ENCODE data around the gene COBL.

Gene COBL

DNA sequence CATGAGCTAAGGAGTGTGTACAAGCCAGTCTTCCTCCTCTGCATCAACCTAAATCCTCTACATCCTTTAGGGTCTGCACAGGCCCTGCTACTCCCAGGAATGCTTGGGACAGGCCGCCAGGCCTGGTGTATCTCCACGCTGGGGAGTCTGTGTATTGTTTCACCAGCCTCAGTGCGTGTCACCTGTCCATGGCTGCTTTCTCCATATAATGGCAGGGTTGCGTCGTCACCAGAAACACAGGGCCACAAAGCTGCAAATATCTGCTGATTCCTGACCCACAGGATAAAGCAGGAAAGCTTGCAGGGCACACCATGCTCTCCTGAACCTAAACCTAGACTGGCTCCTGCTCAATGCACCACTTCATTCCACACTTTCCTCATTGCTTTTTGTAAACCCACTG is 45.6 kb downstream of the COBL start:
- DNase-seq, result no peak

DNA sequence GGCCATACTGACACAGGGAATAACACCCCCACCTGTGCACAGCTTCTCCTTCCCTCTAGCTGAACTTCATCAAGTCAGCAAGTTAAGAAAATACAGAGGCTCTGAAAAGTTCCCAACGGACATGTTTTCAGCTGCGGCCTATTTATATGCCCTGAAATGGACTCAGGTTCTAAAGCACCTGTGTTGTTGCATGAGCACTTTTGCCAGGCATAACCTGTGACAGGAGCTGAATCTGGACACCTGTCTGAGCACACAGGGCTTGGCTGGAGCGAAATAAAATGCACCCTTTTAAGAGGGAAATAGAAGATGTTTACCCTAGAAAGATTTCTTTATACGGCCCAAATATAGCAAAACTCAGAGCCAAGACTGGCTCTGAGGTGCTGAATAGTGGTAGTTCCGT is 46.7 kb downstream of the COBL start:
- DNase-seq, result no peak

DNA sequence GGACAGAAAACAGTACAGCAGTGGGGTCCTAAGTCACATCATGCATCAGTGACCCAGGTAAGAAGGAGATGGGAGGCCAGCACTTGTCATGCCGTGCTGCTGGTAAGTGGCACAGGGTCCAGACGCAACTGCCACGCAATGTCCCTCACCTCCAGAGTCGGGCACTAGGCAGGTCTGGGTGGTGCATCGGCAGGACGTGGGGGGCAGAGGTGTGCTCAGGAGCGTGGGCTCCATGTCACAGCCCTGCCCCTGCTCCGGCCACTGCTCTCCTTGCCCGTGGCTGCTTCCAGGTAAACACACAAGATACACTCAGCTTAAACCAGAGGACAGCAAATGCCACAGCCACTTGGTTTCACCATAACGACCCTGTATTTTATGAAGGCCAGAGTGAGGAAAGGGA is 47.3 kb downstream of the COBL start:
- DNase-seq, result no peak

DNA sequence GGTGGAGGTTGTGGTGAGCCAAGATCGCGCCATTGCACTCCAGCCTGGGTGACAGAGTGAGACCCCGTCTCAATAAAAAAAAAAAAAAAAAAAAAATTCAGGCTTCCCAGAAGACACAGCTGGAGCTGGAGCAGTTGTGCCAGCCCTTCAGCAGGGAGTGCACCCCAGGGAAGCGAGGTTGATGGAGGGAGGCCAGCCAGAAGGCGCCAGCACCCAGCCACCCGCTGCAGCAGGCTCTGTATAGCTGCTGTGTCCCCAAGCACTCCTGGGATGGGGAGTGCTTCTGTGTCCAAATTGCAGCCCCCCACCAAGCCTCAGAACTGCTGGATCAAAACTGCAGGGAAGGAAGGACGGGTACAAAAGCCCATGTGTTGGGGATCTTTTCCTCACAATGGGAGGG is 47.8 kb downstream of the COBL start:
- DNase-seq, result no peak

DNA sequence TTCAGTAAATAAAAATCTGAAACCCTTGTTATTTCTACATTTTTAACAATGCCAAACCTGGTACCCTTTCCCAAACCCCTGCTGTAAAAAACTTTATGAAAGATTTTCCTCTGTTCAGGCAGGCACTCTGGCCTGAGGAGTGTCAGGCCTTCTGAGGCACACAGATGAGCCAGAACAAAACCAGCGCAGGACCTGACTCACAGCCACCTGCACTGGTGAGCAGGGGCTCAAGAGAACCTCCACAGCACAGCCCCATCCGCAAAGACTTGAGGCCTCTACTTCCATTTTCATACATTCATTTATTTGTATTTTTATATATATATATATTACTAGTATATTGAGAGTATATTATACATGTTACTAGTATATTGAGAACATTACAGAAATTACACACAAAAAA is 49.4 kb downstream of the COBL start:
- DNase-seq, result no peak

DNA sequence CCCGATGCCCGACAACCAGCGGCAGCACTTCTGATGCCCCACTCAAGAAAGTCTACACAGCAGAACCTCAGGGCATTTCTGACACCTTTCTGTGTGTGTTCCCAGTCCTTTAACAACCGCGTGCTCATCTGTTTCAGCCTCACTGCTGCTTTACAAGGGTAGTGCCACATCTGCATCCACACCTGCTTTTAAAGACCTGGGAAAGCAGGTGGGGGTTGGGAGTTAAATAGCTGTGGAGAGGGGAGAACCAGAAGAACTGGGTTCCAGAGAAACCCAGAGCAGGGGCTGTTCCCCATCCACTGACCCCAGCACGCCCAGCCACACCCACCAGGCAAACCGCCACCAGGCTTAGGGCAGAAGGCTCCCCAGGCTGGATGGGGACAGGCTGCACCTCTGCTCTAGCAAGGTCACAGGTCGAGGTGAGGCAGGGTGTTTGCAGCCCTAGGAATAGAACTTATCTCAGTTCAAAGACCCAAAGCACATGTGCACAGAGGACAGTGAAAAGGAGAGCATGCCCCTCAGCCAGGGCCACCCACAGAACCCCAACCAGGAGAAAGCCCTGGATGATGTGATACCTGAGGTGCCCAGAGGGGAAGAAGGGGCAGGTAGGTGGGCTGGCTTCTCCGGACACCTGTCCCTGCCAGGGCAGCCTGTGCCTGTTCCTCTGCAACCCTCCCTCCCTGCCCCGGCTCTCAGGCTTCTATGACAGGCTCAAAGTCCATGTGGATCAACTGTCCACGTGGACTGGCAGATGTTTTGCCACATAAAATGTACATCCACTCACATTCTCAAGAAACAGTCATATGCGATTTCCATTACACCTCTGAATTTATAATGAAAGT is 51.3 kb downstream of the COBL start:
- no peak for DNase-seq

DNA sequence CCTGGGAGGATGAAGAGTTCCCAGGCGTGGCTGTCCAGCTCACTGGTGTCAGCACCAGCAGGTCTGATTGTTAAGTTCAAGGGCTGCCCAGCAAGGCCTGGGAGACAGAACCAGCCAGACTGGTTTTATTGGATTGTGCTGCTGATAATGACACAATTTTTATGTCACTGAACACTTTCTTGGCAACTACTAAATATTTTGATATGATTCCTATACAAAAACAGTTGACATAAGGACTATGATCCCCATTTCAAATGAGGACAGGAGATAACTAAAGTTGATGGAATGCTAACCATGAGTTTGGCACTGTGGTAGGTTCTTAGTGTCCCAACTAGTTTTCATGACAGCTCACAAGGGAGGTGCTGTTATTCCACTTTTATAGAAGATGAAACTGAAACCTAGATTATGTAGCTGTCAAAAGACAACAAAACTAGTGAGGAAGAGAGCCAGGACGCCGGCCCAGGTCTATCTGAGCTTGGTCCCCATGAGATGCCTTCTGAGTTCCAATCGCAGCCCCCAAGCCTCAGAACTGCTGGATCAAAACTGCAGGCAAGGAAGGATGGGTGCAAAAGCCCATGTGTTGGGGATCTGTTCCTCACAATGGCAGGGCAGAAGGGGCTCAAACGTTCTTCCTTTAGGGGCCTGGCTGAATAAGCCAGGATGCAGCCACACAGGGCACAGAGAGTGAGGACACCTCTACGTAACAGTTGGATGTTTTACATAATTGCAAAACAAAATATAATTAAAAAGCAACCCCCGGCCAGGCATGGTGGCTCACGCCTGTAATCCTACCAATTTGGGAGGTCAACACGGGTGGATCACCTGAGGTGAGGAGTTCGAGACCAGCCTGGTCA is 52.8 kb downstream of the COBL start:
- DNase-seq, result no peak

DNA sequence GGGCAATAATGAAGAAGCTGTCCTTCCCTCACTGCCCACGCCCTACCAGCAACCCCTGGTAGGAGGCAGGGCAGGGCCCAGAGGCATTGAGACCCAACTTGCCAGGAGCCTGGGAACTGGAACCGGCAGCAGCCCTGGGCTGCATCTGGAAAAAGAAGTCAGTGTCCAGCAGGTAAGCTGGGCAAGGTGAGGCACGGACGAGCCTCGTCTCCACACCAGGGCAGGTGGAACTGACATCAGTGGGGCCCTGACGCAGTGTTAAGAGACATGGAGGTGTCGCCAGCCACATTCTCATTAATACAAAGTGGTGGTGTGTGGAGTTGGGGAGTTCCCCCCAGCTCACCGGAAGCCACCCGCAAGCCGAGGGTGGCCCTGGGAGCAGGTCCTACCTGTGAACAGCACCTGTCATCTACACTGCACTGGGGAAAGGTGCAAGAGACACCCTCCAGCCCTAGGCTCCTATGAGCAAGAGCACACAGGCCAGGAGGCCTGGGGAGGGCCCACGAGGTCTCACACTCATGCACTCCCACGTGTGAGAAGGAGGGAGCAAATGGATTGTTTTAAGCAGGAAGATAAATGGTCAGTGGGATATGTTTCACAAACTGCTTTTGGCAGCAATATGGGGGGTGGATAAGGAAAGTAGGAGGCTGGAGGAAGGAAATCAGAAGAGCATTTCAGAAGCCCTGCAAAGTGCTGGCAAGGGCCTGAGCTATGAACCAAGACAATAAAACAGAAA is 53.6 kb downstream of the COBL start:
- DNase-seq, result no peak

DNA sequence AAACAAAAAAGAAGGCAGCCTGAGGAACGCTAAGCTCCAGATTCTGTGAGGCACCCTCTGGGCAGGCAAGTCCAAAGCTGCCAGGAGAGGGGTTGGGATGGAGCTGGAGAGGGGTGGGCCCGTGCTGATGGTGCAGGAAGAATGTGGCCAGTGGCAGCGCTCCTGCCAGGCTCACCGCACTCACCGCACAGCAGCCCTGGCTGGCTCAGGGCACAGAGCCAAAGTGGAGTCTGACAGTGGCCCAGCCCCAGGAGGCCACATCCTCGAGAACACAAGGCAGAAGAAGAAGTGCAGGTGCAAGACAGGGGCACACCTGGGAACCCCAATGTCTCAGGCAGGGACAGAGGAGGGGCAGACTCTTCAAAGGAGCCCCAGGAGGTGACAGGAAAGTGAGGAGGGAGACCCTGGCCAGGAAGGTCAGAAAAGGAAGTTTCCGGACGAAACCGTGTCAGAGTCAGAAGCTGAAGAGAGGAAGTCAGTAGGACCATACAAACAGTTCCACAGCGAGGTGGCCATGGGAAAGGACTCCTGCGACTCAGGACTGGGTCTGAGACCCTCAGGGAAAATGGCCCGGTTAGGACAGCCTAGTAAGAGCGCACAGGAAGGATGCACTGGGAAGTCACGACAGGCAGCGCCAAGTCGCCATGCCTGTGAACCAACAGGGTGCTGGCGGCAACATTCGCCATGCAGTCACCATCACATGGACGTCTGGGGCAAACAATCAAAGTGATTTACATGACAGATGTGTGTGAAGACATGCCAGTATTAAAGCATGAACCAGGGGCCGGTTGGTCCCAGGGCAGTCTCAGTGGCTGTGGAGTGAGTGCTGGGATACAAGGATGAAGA is 54.4 kb downstream of the COBL start:
- no peak for DNase-seq

DNA sequence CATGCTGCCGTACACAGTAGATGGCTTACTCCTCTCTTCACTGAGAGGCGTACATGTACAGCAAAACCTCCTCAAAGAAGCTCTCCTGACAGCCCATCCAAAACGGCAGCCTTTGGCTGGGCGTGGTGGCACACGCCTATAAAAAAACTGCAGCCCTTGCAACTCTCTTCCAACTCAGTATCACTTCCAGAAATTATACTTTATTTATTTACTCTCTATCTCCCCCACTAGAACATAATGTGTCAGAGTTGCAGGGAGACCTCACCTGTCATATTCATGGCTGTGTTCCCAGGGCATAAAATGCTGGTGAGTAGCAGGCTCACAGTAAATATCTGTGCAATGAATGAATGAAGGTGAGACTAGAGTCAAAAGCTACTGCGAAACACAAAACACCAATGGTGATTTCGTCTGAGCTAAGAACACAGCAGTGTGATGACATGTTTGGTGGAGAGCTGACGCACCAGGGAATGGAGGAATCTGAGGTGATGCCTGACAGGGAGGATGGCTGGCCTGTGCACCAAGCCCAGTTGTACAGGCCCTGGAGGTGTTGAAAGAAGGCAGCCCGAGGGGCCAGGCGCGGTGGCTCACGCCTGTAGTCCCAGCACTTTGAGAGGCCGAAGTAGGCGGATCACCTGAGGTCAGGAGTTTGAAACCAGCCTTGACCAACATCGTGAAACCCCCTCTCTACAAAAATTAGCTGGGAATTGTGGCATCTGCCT is 55.3 kb downstream of the COBL start:
- no peak for DNase-seq

DNA sequence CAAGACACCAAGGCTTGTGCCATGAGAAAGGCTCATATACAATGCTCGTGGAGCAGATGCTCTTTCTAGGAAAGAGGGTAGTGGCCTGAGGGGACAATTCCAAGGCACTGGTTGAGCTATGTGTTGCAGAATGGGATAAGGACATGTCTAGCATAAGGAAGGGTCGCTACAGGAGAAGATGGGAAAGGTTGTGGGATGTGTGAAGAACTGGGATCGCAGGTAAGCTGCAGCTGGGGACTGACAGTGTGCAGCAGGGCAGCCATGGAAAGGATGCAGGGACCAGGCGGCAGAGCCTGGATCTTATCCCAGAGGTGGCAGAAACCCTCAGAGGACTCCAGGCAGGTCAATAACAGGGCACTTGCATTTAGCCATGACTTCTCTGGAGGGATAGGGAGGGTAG is 56.1 kb downstream of the COBL start:
- no peak for DNase-seq

DNA sequence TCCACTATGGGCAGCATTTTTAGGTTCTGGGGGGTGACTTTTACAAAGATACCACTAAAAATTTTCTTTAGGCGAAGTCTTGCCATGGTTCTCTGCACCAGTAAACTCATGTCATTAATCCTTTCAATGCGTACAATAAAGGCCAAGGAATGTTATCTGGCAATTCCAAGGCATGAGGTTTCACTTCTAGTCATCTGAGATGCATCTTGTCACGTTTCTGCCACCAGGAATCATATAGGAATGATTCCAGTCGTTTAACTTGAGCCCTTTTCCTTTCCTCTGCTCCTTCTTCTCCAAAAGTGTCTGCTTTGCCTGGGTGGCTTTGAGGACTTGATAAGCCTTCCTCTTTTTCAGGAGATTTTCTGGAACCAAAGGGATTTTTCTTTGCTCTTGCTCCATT is 56.8 kb downstream of the COBL start:
- DNase-seq, result no peak

DNA sequence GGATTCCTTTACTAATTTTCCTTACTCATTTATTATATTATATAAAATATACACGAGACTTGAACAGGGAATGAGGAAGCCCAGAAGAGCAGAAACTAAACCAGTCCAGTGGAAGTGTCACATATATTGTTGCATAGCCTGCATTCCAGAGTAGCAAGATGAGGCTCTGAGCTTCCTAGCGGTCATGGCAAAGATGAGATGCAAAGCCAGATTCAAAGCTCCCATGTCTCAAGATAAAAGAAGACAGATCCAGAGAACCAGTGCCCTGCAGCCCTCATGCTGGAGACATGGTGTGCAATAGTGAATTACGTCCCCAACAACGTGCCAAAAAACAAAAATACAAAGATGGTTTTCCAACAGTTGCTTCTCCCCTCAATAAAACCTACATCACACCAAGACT is 59.7 kb downstream of the COBL start:
- no peak for DNase-seq

DNA sequence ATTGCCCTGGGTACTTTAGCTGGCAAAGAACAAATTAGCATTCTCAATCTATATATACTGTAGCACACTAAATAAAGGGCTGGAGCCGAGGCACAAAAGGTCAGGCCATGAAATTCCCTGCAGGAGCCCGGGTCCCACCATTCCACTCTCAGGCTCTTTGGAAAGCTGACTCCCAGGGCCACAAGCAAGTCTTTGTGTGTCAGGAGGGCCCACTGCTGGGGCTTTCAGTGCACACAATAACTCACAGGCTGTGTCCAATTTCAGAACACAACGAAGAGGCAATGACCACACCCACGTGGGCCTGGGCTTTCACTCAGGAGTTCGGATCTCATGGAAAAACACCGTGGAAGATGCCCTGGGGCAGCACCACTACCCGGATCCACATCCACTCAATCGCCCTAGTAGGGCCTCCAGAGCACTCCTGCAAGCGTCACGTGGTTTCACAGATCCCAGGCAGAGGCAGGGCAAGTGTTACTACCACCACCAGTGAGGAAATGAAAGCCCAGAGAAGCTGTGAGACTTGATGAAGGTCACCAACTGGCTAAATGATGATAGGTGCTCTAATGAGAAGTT is 60.3 kb downstream of the COBL start:
- peak; percentile 37 for DNase-seq

DNA sequence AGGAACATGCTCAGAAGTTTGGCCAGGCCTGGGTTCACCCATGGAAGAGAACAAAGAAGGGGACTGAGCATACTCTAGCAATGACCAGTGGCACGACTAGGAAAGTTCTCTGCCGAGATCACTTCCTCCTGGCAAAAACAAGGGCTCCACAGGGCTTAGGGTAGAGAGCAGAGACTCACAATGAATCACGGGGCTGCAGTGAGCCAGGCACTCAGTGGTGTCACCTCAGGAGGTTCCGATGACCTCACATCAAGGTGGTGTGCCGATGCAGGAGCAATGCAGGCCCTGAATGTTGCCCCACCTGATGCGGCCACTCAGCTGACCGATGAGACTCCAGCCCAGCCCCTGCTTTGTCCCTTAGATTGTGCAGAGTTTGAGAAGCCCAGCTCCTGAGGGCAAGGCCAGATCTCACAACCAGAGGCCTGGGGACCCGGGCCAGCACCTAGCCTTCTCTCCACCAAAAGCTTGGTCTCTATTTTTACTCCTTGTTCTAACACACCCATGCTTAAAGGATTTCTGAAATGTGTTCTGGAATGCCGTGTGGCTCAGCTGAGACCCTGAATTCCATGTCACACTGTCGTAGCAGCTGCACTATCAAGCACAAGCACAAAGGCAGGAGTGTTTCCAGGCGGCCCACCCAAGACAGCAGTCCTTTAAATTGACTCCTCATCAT is 60.9 kb downstream of the COBL start:
- peak; percentile 49 for DNase-seq

DNA sequence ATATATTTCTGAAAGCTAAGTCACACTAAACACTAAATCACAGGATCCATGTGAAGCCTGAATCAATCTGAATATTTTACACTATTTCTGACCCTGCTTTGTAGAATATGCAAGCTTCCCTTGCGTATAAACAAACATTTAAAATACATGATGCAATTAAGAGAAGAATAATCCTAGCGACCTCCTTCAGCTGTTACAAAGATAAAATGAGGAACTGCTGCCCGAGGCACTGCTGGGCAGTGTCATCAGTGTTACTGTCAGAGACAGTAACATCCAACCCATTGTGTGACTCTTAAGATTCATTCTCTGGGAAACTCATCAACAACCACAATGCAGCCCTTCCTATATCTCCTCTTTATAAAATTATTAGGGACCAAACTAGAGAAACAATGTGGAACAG is 61.6 kb downstream of the COBL start:
- no peak for DNase-seq

DNA sequence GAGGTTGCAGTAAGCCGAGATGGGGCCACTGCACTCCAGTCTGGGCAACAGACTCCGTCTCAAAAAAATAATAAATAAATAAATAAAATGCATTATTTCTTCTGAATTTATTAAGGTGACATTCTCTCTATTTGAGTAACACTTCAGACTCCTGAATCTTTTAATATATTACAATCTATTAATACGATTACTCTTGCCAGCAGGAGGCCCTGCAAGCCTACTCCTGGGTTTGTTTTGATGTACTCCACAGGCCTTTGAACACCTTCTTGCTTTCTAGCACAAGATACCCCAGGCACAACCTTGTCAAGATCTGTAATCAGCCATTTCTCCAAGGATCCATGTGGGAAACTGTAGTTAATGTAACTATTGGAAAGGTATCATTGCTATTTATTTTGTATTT is 63.5 kb downstream of the COBL start:
- no peak for DNase-seq

DNA sequence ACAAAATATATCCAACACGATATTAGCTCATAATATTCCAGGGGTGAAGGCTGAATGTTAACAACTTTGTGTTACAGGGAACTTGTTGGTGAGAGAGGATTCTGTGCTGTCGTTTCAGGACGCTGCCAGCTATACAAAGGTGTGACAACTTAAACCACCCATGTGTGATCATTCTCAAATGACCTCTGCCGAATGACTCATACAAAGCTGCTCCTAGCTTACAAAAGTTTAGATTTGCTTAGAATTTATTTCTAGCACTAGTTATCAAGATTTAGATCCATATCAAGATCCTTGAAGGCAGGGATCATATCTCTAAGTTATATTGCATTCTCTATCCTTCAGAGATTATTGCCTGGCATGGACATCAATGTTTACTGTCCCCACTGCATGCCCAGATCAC is 65.3 kb downstream of the COBL start:
- no peak for DNase-seq

DNA sequence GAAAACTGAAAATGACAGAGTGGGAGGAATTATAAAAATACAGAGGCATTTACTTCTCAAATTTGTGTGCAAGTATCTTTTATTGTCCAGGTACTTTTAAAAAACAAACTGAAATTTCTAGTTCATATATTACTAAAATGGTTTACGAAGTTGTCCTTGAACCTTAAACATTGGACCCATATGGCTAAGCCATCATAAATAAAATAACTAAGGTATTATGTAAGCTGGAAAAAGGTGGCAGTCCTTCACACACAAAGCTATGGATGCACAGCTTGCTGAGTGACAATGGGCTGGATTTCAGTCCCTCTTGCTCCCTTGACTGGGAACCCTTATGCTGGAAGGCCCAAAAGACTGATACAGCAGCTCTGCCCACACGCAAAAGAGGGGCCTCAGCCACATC is 66.1 kb downstream of the COBL start:
- no peak for DNase-seq

DNA sequence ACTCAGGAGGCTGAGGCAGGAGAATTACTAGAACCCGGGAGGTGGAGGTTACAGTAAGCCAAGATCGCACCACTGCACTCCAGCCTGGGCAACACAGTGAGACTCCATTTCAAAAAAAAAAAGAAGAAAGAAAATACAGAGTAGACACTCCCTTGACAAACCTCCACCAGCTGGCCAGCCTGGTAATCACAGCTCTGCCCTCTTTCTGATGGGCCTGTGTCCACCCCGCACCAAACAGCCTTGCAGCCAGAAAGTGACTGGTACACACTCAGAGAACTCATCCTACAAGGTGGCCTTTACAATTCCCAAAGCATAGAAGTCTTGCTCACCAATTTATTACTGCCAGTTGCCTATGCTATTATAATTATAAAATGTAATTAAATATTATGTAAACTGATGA is 66.6 kb downstream of the COBL start:
- DNase-seq, result no peak

Data from femur (tissue), 1 donor.